ENCODE results near the gene PPM1M. TPM values are rescaled to one million over a fixed set of nuclear protein-coding genes. Genes with fewer than 3 reads are reported as not detected.

PPM1M gene
- total RNA-seq, 1 experiment from 2014 or later, result 10.4 TPM

DNA sequence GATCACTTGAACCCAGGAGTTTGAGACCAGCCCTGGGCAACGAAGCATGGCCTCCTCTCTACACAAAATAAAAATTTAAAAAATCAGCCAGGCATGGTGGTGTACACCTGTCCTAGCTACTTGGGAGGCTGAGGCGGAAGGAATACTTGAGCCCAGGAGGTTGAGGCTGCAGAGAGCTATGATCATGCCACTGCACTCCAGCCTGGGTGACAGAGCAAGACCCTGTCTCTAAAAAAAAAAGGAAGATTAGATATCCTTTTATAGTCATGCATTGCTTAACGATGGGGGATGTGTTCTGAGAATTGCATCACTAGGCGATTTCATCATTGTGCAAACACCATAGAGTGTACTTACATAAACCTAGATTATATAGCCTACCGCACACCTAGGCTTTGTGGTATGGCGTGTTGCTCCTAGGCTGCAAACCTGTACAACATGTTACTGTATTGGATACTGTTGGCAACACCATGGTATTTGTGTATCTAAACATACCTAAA is 35.0 kb upstream of the PPM1M start:
- no peak for TF ChIP-seq CTCF (IDR thresholded peaks at IDR 0.05; ENCODE audit: unreplicated experiment)
- Mint-ChIP-seq H3K4me3 (ENCODE audit: unreplicated experiment) (no peak overlapping the region), H3K27me3 (ENCODE audit: insufficient read depth, unreplicated experiment) (no peaks in the 10 kb centered on the region), H3K27ac (ENCODE audit: low read depth, unreplicated experiment) (no peak overlapping the region), H3K9me3 (ENCODE audit: unreplicated experiment) (no peaks in the 10 kb centered on the region), H3K36me3 (ENCODE audit: insufficient read depth, unreplicated experiment) (peaks cover 77% of the 10 kb centered on the region), H3K4me1 (ENCODE audit: insufficient read depth, unreplicated experiment) (peaks cover 12% of the 10 kb centered on the region)
- no TSS peak for BruUV-seq (replicated peaks)
- POLR2A ChIA-PET, result interaction anchor here (0.8 to 1.2 kb wide), 3 partner anchors 13 to 68 kb away, joined by 3 to 5 read pairs (median 3); partner anchors contain the start of gene WDR82
- peak; percentile 90 for DNase-seq (ENCODE audit: unreplicated experiment)
- CTCF ChIA-PET, result interaction anchor here (0.7 to 6.9 kb wide), 2 partner anchors 10 to 700 kb away, joined by 3 to 46 read pairs; no protein-coding TSS in a partner anchor
- intact Hi-C loops (cut with micrococcal nuclease), result loop anchor here (10.0 kb wide), 1 partner anchor 206 kb away; no protein-coding TSS in a partner anchor

GRCh38 chr3:52211268-52211891 is 34.2 kb upstream of the PPM1M start:
- Mint-ChIP-seq H3K9me3 (ENCODE audit: unreplicated experiment) (no peaks in the 10 kb centered on the region), H3K36me3 (ENCODE audit: insufficient read depth, unreplicated experiment) (peaks cover 72% of the 10 kb centered on the region), H3K4me1 (ENCODE audit: insufficient read depth, unreplicated experiment) (peaks cover 7% of the 10 kb centered on the region), H3K27me3 (ENCODE audit: insufficient read depth, unreplicated experiment) (no peaks in the 10 kb centered on the region), H3K4me3 (ENCODE audit: unreplicated experiment) (no peak overlapping the region), H3K27ac (ENCODE audit: low read depth, unreplicated experiment) (no peak overlapping the region)
- BruUV-seq (replicated peaks), result no TSS peak
- intact Hi-C loops (cut with micrococcal nuclease), result loop anchor here (10.0 kb wide), 1 partner anchor 207 kb away; no protein-coding TSS in a partner anchor
- ChIA-PET CTCF (interaction anchor here (1.1 to 6.9 kb wide), 3 partner anchors 10 to 161 kb away, joined by 4 to 46 read pairs (median 4); no protein-coding TSS in a partner anchor), POLR2A (interaction anchor here (1.1 to 1.2 kb wide), 2 partner anchors 9 to 67 kb away, joined by 3 to 5 read pairs; partner anchors contain the start of gene WDR82)
- no peak for TF ChIP-seq CTCF (IDR thresholded peaks at IDR 0.05; ENCODE audit: unreplicated experiment)
- DNase-seq (ENCODE audit: unreplicated experiment), result no peak

- intact Hi-C loops (cut with micrococcal nuclease), result loop anchor here (10.0 kb wide), 1 partner anchor 208 kb away; no protein-coding TSS in a partner anchor
- ChIA-PET CTCF (interaction anchor here (0.7 to 6.9 kb wide), 3 partner anchors 8 to 127 kb away, joined by 3 to 46 read pairs (median 3); no protein-coding TSS in a partner anchor), POLR2A (no interaction called here)
- H3K36me3 Mint-ChIP-seq (ENCODE audit: insufficient read depth, unreplicated experiment), result peaks cover 62% of the 10 kb centered on the region
- no peak overlapping the region for H3K4me3 Mint-ChIP-seq (ENCODE audit: unreplicated experiment)
- DNase-seq (ENCODE audit: unreplicated experiment), result no peak
- peaks cover 19% of the 10 kb centered on the region for H3K4me1 Mint-ChIP-seq (ENCODE audit: insufficient read depth, unreplicated experiment)
- no peaks in the 10 kb centered on the region for H3K27me3 Mint-ChIP-seq (ENCODE audit: insufficient read depth, unreplicated experiment)
- no TSS peak for BruUV-seq (replicated peaks)
- H3K9me3 Mint-ChIP-seq (ENCODE audit: unreplicated experiment), result no peaks in the 10 kb centered on the region
- TF ChIP-seq CTCF (IDR thresholded peaks at IDR 0.05; ENCODE audit: unreplicated experiment), result no peak
- no peak overlapping the region for H3K27ac Mint-ChIP-seq (ENCODE audit: low read depth, unreplicated experiment)
Observed at GRCh38 chr3:52213005-52213404, 32.6 kb upstream of the PPM1M start.

GRCh38 chr3:52213901-52214300 is 31.7 kb upstream of the PPM1M start:
- Mint-ChIP-seq H3K27ac (ENCODE audit: low read depth, unreplicated experiment) (no peak overlapping the region), H3K27me3 (ENCODE audit: insufficient read depth, unreplicated experiment) (no peaks in the 10 kb centered on the region), H3K4me3 (ENCODE audit: unreplicated experiment) (no peak overlapping the region), H3K9me3 (ENCODE audit: unreplicated experiment) (no peaks in the 10 kb centered on the region), H3K4me1 (ENCODE audit: insufficient read depth, unreplicated experiment) (peaks cover 19% of the 10 kb centered on the region), H3K36me3 (ENCODE audit: insufficient read depth, unreplicated experiment) (peaks cover 53% of the 10 kb centered on the region)
- no peak for DNase-seq (ENCODE audit: unreplicated experiment)
- TF ChIP-seq CTCF (IDR thresholded peaks at IDR 0.05; ENCODE audit: unreplicated experiment), result no peak
- POLR2A ChIA-PET, result interaction anchor here (1.1 to 1.7 kb wide), 2 partner anchors 9 to 222 kb away, joined by 3 to 8 read pairs; no protein-coding TSS in a partner anchor
- no TSS peak for BruUV-seq (replicated peaks)
- CTCF ChIA-PET, result interaction anchor here (1.0 kb wide), 1 partner anchor 126 kb away, joined by 3 read pairs; no protein-coding TSS in a partner anchor
- intact Hi-C loops (cut with micrococcal nuclease), result loop anchor here (10.0 kb wide), 1 partner anchor 209 kb away; no protein-coding TSS in a partner anchor
